GM12801 (cell line): ENCODE results near the gene SCGB1C2.
"Not testable (repeated sequence)": the region's sequence is repeated elsewhere in the genome, so short reads cannot be mapped to it uniquely, and the experiment has no call there.

Experiments used
- CTCF ChIP-seq: IDR thresholded peaks from one replicate; pipeline ENCODE4 v1.5.1; 2011; ENCODE audit warnings: control low read depth; ENCODE audit not compliant: insufficient read length; ENCODE audit errors: extremely low read depth

The SCGB1C2 gene

GRCh38 chr17:137166-137807 lies at the start of gene SCGB1C2:
Gene SCGB1C2 (plus strand): TSS chr17:137569. CDS start chr17:137591, 22 bp downstream.
- TF ChIP-seq CTCF: not testable (repeated sequence)

GRCh38 chr17:142102-142661 lies 4.8 kb downstream of the SCGB1C2 start:
- no peak for TF ChIP-seq CTCF

DNA sequence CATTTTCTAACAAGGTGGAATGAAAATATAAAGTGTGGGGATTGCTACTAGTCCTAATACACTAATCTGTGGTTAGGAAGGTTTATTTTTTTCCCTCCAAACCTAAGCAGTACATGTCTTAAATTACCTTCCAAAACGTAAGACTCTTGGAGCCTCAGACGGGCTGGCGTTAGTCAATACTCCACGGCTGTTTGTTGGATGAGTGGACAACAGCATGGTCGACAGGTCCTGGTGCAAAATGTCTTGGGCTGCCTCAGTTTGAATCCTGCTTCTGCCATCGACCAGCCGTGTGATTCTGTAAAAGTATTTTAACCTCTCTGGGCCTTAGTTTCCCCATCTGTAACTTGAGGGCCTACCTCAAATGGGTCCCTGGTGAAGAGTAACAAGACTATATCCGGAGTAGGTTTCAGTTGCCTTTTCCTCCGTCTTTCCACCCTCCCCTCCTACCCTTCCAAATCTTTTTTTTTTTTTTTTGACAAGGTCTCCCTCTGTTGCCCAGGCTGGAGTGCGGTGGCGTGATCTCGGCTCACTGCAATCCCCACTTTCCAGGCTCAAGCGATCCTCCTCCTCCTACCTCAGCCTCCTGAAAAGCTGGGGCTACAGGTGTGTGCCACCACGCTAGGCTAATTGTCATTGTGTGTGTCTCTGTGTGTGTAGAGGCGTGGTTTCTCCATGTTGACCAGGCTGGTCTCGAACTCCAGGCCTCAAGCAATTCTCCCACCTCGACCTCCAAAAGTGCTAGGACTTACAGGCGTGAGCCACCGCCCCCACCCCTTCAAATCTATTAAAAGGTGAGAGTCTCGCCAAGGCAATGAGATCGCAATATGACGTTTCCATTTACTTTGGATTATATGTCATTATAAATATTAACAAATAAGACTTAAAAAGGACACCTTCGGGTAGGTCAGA lies 5.8 kb downstream of the SCGB1C2 start:
- no peak for TF ChIP-seq CTCF

GRCh38 chr17:143785-144281 lies 6.5 kb downstream of the SCGB1C2 start:
- no peak for TF ChIP-seq CTCF

- TF ChIP-seq CTCF: no peak
Measured at GRCh38 chr17:144936-145670, 7.7 kb downstream of the SCGB1C2 start.

DNA sequence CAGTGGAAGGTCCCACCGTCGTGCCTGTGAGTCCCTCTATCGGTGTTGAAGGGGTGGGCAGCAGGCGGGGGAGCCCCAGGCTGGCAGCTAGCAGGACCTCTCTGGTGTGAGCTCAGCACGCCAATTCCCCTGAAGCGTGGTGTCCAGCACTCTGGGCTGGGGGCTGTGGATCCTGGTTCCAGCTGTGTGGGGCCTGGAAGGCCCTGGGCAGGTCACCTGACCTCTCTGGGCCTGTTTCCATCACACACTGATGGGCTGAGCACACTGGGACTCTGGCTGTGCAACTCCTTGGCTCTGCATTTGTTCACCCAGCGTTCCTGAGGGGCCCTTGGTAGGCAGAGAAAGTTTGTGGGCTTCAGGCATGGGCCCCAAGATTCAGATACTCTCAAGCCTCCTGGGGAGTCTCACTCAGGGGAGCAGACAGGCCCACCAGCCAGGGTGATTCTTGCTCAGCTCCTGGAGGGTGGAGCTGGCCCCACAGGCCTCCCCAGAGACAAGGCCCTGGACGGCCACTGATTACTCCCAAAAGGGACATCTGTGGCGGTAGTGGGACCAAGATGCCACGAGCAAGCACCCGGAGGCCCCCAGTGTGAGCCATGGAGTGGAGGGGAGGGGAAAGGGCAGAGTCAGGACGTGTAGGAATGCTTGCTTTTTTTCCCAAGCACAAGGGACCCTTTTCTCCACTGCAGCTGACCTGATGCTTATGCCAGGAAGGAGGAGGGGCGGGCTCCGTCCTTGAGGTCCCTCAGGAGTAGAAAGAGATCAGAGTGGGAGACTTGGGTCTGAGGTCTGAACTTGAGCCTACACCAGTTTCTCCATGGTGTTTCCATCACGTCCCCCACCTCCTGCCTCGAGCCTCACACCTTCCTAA lies 8.5 kb downstream of the SCGB1C2 start:
- no peak for TF ChIP-seq CTCF
